Superior temporal gyrus (tissue), 1 donor: ENCODE data around the gene DPPA4.
"Not testable (repeated sequence)": the region's sequence is repeated elsewhere in the genome, so short reads cannot be mapped to it uniquely, and the experiment has no call there.

ENCODE experiments used
- DNase-seq: peaks from one replicate; pipeline ENCODE4 v3.0.0-alpha.2; 2016; ENCODE audit errors: extremely low spot score

The DPPA4 gene

DNA sequence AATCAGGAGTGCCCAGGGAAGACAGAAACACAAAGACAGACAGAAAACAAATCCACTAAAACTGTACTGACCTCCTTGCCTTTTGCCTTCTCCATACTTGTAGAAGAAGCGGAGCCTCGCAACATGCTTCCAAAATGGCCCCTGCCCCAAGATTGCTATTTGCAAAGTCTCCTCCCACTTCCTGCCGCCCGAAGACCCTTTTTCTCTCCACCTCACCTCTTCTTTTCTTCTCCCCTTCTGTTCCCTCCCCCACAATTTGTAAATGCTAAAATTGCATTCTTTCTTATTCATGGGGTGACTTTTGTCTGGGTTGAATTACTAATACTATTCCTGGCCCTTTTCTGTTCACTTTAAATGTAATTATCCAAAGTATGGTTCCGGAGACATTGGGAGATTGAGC, at the start of gene DPPA4:
TSS of gene DPPA4 (minus strand) at position 154 of the 400 bp plus-strand sequence. CDS start at position 125, 29 bp downstream.
- DNase-seq: no peak

DNA sequence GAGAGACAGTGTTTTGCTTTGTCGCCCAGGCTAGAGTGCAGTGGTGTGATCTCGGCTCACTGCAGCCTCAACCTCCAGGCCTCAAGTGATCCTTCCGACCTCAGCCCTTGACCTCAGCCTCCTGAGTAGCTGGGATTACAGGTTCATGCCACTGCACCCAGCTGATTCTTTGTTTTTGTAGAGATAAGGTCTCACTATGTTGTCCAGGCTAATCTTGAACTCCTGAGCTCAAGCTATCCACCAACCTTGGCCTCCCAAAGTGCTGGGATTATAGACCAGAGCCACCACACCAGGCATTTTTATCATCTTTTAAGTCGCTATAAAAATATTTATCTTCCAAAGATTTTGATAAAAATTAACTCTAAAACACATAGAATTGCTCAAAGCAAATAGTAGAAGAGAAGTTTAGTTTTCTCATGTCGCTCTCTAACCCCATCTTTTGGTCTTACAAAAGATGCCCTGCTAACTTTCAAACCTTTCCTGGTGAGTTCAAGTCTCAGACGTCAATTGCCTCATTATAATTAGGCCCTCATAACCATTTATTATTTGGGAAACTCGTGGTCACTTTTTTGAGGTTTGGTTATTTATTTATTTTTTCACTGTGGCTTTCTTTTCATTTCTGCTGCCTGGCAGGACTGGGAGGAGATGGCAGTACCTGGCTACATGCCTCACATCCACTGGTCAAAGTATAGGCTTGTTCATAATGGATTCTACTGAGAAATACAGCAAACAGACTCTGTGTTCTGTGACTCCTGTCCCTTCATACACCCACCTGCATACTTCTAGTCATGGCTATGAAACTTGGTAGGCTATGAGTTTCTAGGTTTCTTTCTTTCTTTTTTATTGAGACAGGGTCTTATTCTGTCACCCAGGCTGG, 48.3 kb upstream of the DPPA4 start:
- no peak for DNase-seq

GRCh38 chr3:109384164-109384563, 46.8 kb upstream of the DPPA4 start:
- no peak for DNase-seq

DNA sequence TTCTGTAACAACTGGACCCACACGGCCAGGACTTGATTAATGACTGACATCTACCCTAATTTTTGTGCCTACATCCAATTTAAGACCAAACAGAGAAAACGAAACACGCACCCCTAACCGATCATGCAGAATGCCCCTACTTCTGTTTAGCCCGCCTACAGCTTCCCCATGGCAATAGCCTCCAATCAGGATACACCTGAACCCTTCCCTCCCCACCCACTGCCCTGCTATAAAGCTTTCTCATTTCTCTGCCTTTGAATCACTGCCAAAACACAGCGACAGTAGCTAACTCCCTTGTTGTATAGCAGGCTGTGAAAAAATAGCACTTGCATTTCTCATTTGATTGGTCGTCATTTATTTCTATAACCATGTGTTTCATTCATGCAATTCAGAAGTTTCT, 45.2 kb upstream of the DPPA4 start:
- DNase-seq: peak; percentile 3

DNA sequence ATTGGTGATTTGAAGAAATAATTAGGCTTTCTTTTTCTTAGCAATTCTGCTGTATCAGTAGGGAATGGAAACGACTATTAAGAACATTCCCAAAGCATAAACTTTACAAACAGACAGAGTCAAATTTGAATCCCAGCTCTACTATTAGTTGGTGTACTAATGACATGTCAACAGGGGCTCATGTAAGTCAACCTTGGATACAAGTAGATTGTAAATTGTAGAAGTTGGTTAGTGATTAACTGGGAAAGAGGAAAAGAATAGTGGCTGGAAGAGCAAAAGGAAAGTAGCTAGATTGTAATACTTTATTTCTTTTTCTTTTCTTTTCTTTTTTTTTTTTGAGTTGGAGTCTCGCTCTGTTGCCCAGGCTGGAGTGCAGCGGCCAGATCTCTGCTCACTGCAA, 38.6 kb upstream of the DPPA4 start:
- DNase-seq: no peak

- DNase-seq: not testable (repeated sequence)
Observed at GRCh38 chr3:109374434-109374833, 37.1 kb upstream of the DPPA4 start.

- no peak for DNase-seq
Observed at GRCh38 chr3:109373933-109374332, 36.6 kb upstream of the DPPA4 start.

DNA sequence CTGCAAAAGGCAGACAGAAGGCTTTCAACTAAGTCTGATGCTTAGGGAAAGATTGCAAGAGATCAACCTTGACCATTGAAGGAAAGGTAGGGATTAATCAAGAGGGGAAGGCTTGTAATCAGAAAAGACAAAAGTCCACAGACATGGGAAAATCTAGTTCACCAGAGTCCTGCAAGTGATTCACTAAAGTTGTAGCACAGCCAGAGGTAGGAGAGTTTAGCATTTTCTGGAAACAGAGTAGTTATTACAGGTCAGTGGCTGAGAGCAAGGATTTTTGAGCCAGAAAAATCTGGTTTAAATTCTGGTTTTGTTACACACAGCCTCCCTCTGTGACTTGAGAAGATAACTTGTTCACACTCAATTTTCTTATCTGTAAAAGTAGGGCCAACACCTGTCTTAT, 35.3 kb upstream of the DPPA4 start:
- no peak for DNase-seq

DNA sequence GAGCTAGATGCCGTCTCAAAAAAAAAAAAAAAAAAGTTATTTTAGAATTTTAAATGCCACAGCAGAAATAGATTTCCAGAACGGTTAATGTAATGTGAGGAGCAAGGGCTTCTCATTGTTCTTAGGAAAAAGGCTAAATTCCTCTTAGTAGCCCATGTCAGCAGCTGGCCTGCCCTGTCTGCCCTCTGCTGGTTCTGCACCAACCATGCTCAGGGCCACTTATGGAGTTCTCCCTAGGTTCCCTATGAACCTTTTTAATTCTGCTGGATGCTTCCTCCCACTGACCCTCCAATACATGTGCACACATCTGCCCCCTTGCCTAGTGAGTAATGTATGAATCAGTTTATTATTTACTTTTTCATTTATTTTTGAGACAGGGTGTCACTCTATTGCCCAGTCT, 32.2 kb upstream of the DPPA4 start:
- DNase-seq: no peak

GRCh38 chr3:109364088-109364487, 26.7 kb upstream of the DPPA4 start:
- DNase-seq: no peak

DNA sequence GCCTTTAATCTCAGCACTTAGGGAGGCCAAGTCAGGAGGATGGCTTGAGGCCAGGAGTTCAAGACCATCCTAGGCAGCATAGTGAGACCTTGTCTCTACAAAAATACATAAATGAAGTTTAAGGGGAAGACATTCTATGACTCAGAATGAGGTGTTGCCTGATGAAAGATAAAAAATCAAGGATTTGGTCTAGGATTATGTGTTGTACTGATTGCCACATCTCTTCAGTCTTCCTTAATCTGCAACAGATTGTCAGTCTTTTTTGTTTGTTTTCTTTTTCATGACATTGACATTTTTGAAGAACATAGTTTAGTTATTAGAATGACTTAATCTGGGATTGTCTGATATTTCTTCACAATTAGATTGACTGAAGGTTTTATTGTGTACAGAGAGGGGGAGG, 26.3 kb upstream of the DPPA4 start:
- DNase-seq: no peak

GRCh38 chr3:109362823-109363222, 25.5 kb upstream of the DPPA4 start:
- DNase-seq: no peak

DNA sequence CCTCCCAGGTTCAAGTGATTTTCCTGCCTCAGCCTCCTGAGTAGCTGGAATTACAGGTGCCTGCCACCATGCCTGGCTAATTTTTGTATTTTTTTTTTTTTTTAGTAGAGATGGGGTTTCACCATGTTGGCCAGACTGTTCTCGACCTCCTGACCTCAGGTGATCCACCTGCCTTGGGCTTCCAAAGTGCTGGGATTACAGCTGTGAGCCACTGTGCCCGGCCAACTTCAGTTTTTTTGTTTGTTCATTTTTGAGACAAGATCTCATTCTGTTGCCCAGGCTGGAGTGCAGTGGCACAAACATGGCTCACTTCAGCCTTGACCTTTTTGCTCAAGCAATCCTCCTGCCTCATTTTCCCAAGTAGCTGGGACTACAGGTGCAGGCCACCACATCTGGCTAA, 21.5 kb upstream of the DPPA4 start:
- DNase-seq: not testable (repeated sequence)

GRCh38 chr3:109356442-109357155, 19.3 kb upstream of the DPPA4 start:
- DNase-seq: no peak

GRCh38 chr3:109355625-109356441, 18.5 kb upstream of the DPPA4 start:
- no peak for DNase-seq

DNA sequence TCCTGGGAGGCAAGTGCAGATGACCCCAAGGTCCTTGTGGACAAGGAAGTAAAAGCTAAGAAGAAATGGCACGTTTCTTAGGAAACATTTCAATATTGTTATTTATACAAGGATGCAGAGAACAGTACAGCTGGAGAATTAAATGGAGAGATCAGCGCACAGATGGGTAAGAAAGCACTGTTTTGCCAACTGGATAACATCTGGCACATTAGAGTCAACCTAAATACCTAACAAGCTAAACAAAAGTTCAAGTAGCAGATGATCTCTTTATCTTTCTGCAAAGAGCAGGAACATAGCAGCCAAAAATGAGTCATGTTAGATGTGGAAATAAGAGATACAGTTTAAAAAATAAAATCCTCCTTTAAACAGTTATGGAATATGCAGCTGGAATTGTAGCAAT, 15.7 kb upstream of the DPPA4 start:
- no peak for DNase-seq

- no peak for DNase-seq
Observed at GRCh38 chr3:109351231-109351630, 13.9 kb upstream of the DPPA4 start.

GRCh38 chr3:109346770-109347295, 9.5 kb upstream of the DPPA4 start:
- no peak for DNase-seq

GRCh38 chr3:109346099-109346498, 8.8 kb upstream of the DPPA4 start:
- no peak for DNase-seq

DNA sequence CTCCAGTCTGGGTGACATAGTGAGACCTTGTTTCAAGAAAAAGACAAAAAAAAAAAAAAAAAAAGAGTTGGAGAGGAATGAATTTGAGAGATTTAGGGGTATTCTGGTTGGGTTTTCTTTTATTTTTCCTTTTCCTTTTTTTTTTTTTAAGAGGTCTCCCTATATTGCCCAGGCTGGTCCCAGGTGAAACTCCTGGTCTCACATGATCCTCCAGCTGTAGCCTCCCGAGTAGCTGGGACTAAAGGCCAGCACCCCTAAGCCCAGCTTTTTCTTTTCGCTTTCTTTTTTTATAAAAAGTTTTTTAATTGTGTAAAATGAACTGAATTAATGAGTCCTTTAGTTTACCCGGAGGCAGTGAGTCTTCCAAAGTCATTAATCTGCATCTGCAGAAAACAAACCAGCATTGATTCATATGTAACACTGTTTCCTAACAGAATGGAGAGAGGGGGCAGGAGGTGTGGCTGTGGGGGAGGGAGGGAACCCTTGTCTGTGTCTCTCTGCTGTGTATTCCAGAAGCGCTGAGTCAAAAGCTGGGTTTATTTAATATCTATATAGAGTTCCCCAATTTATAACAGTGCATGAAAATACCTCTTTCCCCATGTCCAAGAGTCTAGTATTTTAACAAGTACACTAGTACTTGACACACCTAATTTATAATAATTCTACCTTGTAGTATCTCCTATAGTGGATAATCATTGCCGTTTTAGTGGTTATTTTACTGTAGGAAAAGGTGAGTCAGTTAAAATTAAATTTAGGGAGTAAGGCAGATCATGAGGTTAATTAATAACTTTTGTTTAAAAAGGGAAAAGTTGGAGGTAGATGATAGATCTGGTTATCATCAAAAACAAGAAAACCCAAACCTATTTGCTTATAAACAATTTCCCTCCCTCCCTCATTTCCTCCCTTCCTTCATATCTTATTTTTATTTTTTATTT, 2.6 kb upstream of the DPPA4 start:
- no peak for DNase-seq

- DNase-seq: no peak
Observed at GRCh38 chr3:109339197-109339596, 1.9 kb upstream of the DPPA4 start.
